Ectodermal cell (in vitro differentiated cells): ENCODE results near the gene RUBCN.
"Not testable (repeated sequence)": the region's sequence is repeated elsewhere in the genome, so short reads cannot be mapped to it uniquely, and the experiment has no call there.

Experiments used
- H3K27ac ChIP-seq: 2 replicates; pipeline ENCODE4 v1.7.0; 2013; ENCODE audit warnings: mild to moderate bottlenecking, low read depth, low read length; ENCODE audit not compliant: insufficient read depth, poor library complexity, severe bottlenecking
- H3K27me3 ChIP-seq: 2 replicates; pipeline ENCODE4 v1.7.0; 2013; ENCODE audit warnings: mild to moderate bottlenecking, low read length; ENCODE audit not compliant: insufficient read depth, control insufficient read depth, poor library complexity, severe bottlenecking
- H3K36me3 ChIP-seq: one replicate; pipeline ENCODE4 v1.7.0; 2013; ENCODE audit warnings: low read length; ENCODE audit not compliant: control insufficient read depth, insufficient read depth
- H3K4me1 ChIP-seq: one replicate; pipeline ENCODE4 v1.7.0; 2013; ENCODE audit warnings: low read length; ENCODE audit not compliant: control insufficient read depth, insufficient read depth
- H3K4me3 ChIP-seq: 2 replicates; pipeline ENCODE4 v1.7.0; 2013; ENCODE audit warnings: low read depth, low read length, control low read depth; ENCODE audit not compliant: insufficient read depth
- H3K9me3 ChIP-seq: 2 replicates; pipeline ENCODE4 v1.7.0; 2013; ENCODE audit warnings: mild to moderate bottlenecking, low read length, moderate library complexity; ENCODE audit not compliant: control insufficient read depth
- WGBS, 2 experiments: methylation state at CpG; one replicate each; pipeline ENCODE4 v1.1.7; 2013; ENCODE audit warnings: missing lambda C conversion rate in 2 of 2; 5-methylcytosine and 5-hydroxymethylcytosine counted together

The RUBCN gene

GRCh38 chr3:197674741-197675562, 61.8 kb downstream of the RUBCN start:
- Histone ChIP-seq H3K4me3 (no peak overlapping the region), H3K27me3 (no peaks in the 10 kb centered on the region), H3K9me3 (no peaks in the 10 kb centered on the region), H3K36me3 (no peaks in the 10 kb centered on the region), H3K4me1 (no peaks in the 10 kb centered on the region), H3K27ac (no peak overlapping the region)
- 95 to 96% methylated on average over 29 of the region's 29 CpGs for WGBS, 2 experiments

- Histone ChIP-seq H3K9me3 (no peaks in the 10 kb centered on the region), H3K27me3 (no peaks in the 10 kb centered on the region), H3K27ac (no peak overlapping the region), H3K4me1 (no peaks in the 10 kb centered on the region), H3K36me3 (no peaks in the 10 kb centered on the region), H3K4me3 (no peak overlapping the region)
- 95% methylated on average over 4 of the region's 4 CpGs for WGBS, 2 experiments
Observed at GRCh38 chr3:197673170-197673569, 63.5 kb downstream of the RUBCN start.

GRCh38 chr3:197670361-197670760, 66.3 kb downstream of the RUBCN start:
- no peaks in the 10 kb centered on the region for H3K9me3 ChIP-seq
- H3K27ac ChIP-seq = no peak overlapping the region
- no peak overlapping the region for H3K4me3 ChIP-seq
- H3K4me1 ChIP-seq = no peaks in the 10 kb centered on the region
- 100% methylated on average over 1 of the region's 1 CpG for WGBS, 2 experiments
- H3K27me3 ChIP-seq = no peaks in the 10 kb centered on the region
- no peaks in the 10 kb centered on the region for H3K36me3 ChIP-seq

GRCh38 chr3:197667968-197668367, 68.7 kb downstream of the RUBCN start:
- no peaks in the 10 kb centered on the region for H3K4me1 ChIP-seq
- H3K27me3 ChIP-seq = peaks cover 6% of the 10 kb centered on the region
- WGBS, 2 experiments = 87 to 94% methylated on average over 5 of the region's 5 CpGs
- no peak overlapping the region for H3K27ac ChIP-seq
- no peaks in the 10 kb centered on the region for H3K9me3 ChIP-seq
- no peak overlapping the region for H3K4me3 ChIP-seq
- no peaks in the 10 kb centered on the region for H3K36me3 ChIP-seq

GRCh38 chr3:197667293-197667692, 69.4 kb downstream of the RUBCN start:
- not testable (repeated sequence) for H3K4me3 ChIP-seq, H3K36me3 ChIP-seq, H3K27me3 ChIP-seq, H3K9me3 ChIP-seq, H3K4me1 ChIP-seq, H3K27ac ChIP-seq
- WGBS, 2 experiments = 91 to 100% methylated on average over 1 of the region's 3 CpGs

GRCh38 chr3:197666221-197666842, 70.4 kb downstream of the RUBCN start:
- WGBS, 2 experiments = 89 to 90% methylated on average over 16 to 18 of the region's 26 CpGs
- not testable (repeated sequence) for H3K4me3 ChIP-seq, H3K9me3 ChIP-seq

GRCh38 chr3:197665549-197665948, 71.2 kb downstream of the RUBCN start:
- not testable (repeated sequence) for H3K4me3 ChIP-seq, H3K9me3 ChIP-seq, H3K27ac ChIP-seq, H3K27me3 ChIP-seq, H3K36me3 ChIP-seq, H3K4me1 ChIP-seq
- WGBS, 2 experiments = no CpG with 5 or more reads among the region's 15 CpGs

More at GRCh38 chr3:197666221-197666842, 70.4 kb downstream of the RUBCN start:
- not testable (repeated sequence) for H3K27ac ChIP-seq, H3K4me1 ChIP-seq, H3K27me3 ChIP-seq, H3K36me3 ChIP-seq

- 0% methylated on average over 1 of the region's 32 CpGs; no CpG with 5 or more reads in 1 of the 2 experiments for WGBS, 2 experiments
- H3K36me3 ChIP-seq = not testable (repeated sequence)
Observed at GRCh38 chr3:197665142-197665491, 71.6 kb downstream of the RUBCN start.

GRCh38 chr3:197664414-197665141, 72.1 kb downstream of the RUBCN start:
- 20 to 25% methylated on average over 21 of the region's 29 CpGs for WGBS, 2 experiments
- not testable (repeated sequence) for H3K9me3 ChIP-seq, H3K4me1 ChIP-seq, H3K27me3 ChIP-seq, H3K27ac ChIP-seq, H3K36me3 ChIP-seq
- peak overlapping the region; percentile 16 for H3K4me3 ChIP-seq

More at GRCh38 chr3:197665142-197665491, 71.6 kb downstream of the RUBCN start:
- H3K27me3 ChIP-seq, H3K27ac ChIP-seq, H3K9me3 ChIP-seq, H3K4me1 ChIP-seq: not testable (repeated sequence)
- peak overlapping the region; percentile 16 for H3K4me3 ChIP-seq

- not testable (repeated sequence) for H3K27me3 ChIP-seq, H3K4me1 ChIP-seq, H3K36me3 ChIP-seq, H3K4me3 ChIP-seq, H3K27ac ChIP-seq, H3K9me3 ChIP-seq
- WGBS, 2 experiments = 88 to 93% methylated on average over 16 to 17 of the region's 25 CpGs
Observed at GRCh38 chr3:197663367-197664140, 73.2 kb downstream of the RUBCN start.
